PFSK-1 (cell line): ENCODE results near the gene CCR5AS.

Source experiments
- POLR2AphosphoS5 ChIP-seq: IDR thresholded peaks from 2 replicates; pipeline ENCODE4 v1.6.1; 2012; ENCODE audit warnings: low read depth, mild to moderate bottlenecking, control low read depth, low read length, moderate library complexity
- REST ChIP-seq, 2 experiments: IDR thresholded peaks; 2 replicates each; pipeline versions ENCODE4 v1.6.1 to v1.8.0; 2011 to 2012; ENCODE audit warnings: low read depth in 2 of 2, low read length in 2 of 2, control low read depth in 1 of 2, inconsistent platforms in 1 of 2, mild to moderate bottlenecking in 1 of 2, moderate library complexity in 1 of 2; ENCODE audit not compliant: insufficient read depth in 1 of 2
- SIN3A ChIP-seq: IDR thresholded peaks from 2 replicates; pipeline ENCODE4 v1.6.1; 2012; ENCODE audit warnings: mild to moderate bottlenecking, low read length, moderate library complexity, borderline replicate concordance; ENCODE audit not compliant: insufficient read depth
- TAF1 ChIP-seq: IDR thresholded peaks from 2 replicates; pipeline ENCODE4 v1.6.1; 2012; ENCODE audit warnings: low read length, control low read depth, borderline replicate concordance; ENCODE audit not compliant: insufficient read depth

GRCh38 chr3:46375218-46375617, 31.6 kb downstream of the CCR5AS start:
- TF ChIP-seq TAF1: no peak
- no peak for TF ChIP-seq POLR2AphosphoS5
- no peak for TF ChIP-seq REST (IDR thresholded peaks at IDR 0.05; ENCODE audit: insufficient read depth in 1 of 2, low read depth in 2 of 2, low read length in 2 of 2)
- no peak for TF ChIP-seq SIN3A
